Iris pigment epithelial cell (primary cell): ENCODE results near the gene SPON1.
A peak's percentile ranks its signal among the peaks of the same experiment; 100 is the strongest.
"Not testable (repeated sequence)": the region's sequence is repeated elsewhere in the genome, so short reads cannot be mapped to it uniquely, and the experiment has no call there.

Experiments used
- DNase-seq: peaks from one replicate; pipeline ENCODE4 v3.0.0-alpha.2; 2011; ENCODE audit warnings: low read depth

SPON1 gene

DNA sequence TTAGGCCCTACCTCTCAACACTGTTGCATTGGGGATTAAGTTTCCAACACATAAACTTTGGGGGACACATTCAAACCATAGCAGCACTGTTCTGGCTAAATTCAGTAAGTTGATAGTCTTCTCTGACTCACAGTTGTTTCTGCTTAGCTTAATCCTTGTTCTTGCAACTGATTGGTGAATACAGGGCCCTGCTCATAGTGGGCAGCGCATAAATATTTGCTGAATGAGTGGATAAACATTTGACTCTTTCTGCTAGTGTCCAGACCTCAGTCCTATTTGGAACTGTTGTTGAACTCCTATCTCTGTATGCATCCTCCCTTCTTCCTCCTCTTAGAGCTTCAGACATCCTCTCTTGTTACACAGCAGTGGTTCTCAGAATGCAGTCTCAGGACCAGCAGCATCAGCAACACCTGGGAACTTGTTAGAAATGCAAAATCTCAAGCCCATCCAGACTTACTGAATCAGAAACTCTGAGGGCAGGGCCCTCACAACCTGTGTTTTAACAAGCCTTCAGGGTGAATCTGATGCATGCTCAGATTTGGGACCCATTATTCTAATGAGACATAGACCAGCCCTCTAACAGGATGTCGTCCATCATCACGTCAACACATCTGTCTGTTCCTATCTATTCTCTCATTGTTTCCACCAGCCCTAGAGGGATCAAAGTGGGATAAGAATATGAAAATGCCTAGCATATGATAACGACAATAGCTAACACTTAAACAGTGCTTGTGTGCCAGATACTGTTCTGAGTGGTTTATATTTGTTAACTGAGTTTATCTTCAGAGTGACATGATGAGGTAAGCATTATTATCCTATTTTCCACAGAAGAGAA, 22.3 kb downstream of the SPON1 start:
- peak; percentile 56 for DNase-seq

DNA sequence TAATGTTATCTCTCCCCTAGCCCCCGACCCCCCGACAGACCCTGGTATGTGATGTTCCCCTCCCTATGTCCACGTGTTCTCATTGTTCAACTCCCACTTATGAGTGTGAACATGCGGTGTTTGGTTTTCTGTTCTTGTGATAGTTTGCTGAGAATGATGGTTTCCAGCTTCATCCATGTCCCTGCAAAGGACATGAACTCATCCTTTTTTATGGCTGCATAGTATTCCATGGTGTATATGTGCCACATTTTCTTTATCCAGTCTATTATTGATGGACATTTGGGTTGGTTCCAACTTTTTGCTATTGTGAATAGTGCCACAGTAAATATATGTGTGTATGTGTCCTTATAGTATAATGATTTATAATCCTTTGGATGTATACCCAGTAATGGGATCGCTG, 24.2 kb downstream of the SPON1 start:
- not testable (repeated sequence) for DNase-seq

DNA sequence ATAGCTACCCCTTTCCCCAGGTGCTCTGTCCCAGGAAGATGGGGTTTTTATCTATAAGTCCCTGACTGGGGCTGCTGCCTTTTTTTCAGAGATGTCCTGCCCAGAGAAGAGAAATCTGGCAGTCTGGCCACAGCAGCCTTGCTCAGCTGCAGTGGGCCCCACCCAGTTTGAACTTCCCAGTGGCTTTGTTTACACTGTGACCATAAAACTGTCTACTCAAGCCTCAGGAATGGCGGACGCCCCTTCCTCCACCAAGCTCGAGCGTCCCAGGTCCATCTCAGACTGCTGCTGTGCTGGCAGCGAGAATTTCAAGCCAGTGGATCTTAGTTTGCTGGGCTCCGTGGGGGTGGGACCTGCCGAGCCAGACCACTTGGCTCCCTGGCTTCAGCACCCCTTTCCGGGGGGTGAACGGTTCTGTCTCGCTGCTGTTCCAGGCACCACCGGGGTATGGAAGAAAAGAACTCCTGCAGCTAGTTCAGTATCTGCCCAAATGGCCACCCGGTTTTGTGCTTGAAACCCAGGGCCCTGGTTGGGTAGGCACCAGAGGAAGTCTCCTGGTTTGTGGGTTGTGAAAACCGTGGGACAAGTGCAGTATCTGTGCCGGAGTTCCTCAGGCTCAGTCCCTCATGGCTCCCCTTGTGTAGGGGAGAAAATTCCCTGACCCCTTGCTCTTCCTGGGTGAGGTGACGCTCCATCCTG, 29.8 kb downstream of the SPON1 start:
- not testable (repeated sequence) for DNase-seq

DNA sequence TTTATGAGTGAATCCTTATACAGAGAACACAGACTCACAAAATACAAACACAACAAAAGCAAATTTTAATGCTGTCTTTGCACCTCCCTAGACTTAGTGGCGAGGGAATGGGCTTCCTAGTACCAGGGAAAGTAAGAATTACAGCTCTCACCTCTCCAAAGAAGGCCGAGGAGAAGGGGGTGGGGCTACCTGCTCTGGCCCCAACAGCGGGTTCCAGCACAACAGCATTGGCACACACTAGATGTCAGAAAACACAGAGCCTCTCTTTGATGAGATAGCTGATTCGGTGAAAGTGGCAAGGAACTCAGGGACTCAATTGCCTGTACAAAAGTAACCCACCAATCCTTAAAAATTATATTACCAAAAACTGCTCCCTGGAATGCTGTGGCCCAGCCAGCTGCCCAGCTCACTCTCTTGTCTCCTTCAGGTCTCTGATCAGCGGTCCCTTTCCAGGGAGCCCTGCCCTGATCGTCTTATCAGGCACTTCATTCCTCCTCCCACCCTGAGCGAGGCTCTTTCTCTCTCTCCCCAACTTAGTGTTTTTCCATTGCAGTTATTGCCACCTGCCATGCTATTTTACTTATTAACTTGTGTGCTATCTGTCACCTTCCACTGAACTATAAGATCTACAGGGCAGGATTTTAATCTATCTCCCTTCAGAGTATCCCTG, 30.7 kb downstream of the SPON1 start:
- DNase-seq: no peak

DNA sequence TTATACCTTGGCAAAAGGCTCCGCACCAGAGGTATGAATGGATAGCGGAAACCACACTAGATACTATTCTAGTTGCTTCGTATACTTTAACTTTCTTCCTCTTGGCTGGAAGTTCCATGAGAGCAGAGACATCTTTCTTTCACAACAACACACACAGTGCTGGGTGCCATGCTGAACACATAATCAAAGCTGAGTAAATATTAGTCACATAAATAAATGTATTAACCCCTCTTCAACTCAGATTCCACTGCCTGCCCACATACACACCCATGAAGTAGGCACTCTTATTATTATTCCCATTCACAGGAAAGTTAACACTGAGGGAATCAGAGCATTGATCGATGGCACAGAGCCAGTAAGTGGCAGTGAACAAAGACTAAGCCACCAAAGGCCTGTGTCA, 35.4 kb downstream of the SPON1 start:
- DNase-seq: no peak

- DNase-seq: no peak
These were observed 37.2 kb downstream of the SPON1 start for GRCh38 chr11:13999704-14000103.

DNA sequence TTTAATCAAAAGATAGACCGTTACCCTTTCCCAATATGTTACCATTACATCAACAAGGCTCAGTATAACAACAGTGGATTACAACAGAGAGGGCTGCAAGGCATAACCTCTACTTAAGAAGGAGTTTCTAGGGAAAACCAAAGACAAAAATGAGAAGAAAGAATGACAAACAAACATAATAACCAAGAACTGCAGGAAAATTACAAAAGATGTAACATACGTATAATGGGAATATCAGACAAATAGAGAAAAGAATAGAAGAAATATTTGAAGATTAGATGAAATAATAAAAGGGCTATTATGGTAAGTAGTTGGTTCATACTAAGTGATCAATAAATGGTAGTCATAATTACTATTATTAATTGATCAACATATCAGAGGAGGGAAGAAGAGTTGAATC, 39.1 kb downstream of the SPON1 start:
- no peak for DNase-seq

- no peak for DNase-seq
These were observed 45.0 kb downstream of the SPON1 start for GRCh38 chr11:14007566-14007965.

GRCh38 chr11:14010665-14011064, 48.1 kb downstream of the SPON1 start:
- no peak for DNase-seq

DNA sequence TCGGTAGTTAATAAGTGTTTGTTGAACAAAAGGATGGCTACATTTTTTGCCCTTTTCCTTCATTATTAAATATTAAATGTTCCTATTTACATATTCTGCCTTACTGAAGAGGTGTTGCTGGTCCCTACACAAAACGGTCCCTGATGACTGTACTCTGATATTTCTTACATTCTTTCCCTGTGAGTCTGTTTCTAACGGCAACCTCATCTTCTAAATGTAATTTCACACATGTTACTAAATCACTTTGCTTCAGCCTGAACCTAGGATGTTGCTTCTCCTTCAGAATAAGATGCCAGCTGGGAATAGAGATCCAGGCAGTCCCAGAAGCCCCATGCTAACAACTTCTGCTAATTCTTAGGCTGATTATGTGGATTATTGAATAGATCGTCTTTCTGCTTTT, 50.3 kb downstream of the SPON1 start:
- DNase-seq: no peak

- peak; percentile 44 for DNase-seq
These were observed 53.2 kb downstream of the SPON1 start for GRCh38 chr11:14015711-14016110.

DNA sequence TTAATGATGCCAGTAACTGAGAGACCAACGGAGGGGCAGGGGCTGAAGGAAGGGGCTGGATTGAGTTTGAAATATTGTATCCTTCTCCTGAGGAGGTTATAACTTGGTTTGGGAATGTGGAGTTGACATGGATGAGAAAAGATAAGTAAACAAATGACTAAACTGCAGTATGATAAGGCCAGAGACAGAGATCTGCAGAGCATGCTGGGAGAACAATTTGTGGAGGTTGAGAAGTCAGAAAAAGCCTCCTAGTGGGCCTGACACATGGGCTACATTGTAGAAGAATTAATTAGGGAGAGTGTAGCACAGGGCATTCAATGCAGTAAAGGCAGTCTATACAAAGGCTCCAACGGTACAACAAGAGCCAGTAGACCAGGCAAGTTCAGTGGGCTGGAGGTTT, 55.9 kb downstream of the SPON1 start:
- no peak for DNase-seq

GRCh38 chr11:14021738-14022137, 59.2 kb downstream of the SPON1 start:
- no peak for DNase-seq

GRCh38 chr11:14022251-14022650, 59.7 kb downstream of the SPON1 start:
- DNase-seq: no peak

GRCh38 chr11:14022821-14023220, 60.3 kb downstream of the SPON1 start:
- DNase-seq: no peak

DNA sequence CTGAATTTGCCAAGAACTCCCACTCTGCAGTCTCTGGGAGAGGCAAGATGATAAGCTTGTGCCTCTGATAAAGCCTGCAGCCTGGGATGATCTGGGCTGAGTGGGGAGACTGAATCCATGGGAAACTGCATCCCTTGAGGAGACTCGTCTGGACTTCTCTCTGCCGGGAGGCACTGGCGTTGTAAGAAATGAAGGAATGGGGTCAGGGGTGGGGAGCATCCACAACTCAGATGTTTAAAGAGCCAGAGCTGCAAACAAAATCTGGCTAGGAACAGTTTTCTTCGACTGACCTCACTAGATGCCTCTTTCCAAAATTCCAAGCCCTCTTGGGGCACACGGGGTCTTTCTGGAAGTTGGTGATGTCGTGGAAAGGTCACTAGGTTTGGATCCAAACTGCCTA, 64.4 kb downstream of the SPON1 start:
- DNase-seq: no peak

- no peak for DNase-seq
These were observed 65.0 kb downstream of the SPON1 start for GRCh38 chr11:14027525-14027924.

GRCh38 chr11:14029440-14029839, 66.9 kb downstream of the SPON1 start:
- no peak for DNase-seq

- peak; percentile 47 for DNase-seq
These were observed 67.7 kb downstream of the SPON1 start for GRCh38 chr11:14029971-14030920.

DNA sequence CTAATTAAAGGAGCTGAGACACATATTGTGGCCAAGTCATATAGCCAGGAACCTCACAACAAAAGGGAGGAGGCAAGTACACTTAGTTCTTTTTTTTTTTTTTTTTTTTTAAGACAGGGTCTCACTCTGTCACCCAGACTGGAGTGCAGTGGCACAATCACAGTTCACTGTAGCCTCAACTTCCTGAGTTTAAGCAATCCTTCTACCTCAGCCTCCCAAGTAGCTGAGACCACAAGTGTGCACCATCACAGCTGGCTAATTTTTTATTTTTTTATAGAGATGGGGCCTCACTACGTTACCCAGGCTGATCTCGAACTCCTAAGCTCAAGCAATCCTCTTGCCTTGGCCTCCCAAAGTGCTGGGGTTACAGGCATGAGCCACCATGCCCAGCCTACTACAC, 73.0 kb downstream of the SPON1 start:
- DNase-seq: not testable (repeated sequence)

DNA sequence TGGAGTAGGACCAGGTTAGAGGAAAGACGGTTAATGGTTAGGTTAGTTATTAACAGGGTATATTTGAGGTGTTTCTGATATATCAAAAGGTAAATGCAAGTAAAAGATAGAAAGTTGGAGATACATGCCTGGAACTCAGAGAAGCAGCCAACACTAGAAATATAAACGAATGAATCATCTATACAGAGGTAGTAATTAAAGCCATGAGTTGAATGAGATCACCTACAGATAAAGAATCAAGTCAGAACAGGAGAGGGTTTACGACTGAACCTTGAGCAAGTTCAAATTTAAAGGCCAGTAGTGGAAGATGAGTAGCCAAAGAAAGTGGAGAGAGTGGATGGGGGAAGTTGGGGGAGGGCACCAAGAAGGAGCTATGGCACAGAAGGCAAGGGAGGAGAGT, 73.9 kb downstream of the SPON1 start:
- no peak for DNase-seq

DNA sequence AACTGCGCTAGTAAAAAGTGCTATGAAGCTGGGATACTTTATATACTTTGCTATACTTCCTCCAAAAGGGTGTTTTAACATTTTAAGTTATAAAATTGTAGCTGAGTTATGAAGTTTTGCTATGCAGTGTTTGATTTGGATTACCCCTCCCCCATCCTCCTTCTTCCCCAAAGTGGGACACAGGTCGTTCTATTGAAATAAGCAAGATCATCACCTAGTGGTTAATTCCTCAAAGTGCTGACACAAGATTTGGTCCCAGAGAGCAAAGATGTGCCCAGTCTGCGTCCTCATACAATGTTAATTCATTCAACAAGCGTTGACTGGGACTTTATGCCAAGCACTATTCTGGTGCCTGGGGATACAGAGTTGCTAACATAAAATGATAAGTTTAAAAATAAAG, 78.5 kb downstream of the SPON1 start:
- DNase-seq: no peak
